ENCODE results near the gene NDUFS7. TPM values are rescaled to one million over a fixed set of nuclear protein-coding genes. Genes with fewer than 3 reads are reported as not detected.
A peak's percentile ranks its signal among the peaks of the same experiment; 100 is the strongest.

NDUFS7 gene
- polyA plus RNA-seq, 2 of the 4 experiments (the other 2 are of a cell fraction): 19.3 to 68.9 TPM

- DNase-seq (ENCODE audit: low read depth in 1 of 2, low spot score in 1 of 2) (no peak), FAIRE-seq (no peak)
- POLR2A ChIA-PET: no interaction called here
These were observed 57.3 kb downstream of the NDUFS7 start for GRCh38 chr19:1441022-1441426.

GRCh38 chr19:1441677-1442438 lies 58.2 kb downstream of the NDUFS7 start:
- Histone ChIP-seq H3K27ac (no peak overlapping the region), H3K9me3 (no peaks in the 10 kb centered on the region), H3K4me2 (no peak overlapping the region), H3K4me3 (no peak overlapping the region), H3K4me1 (peaks cover 47% of the 10 kb centered on the region)
- DNase-seq (ENCODE audit: low read depth in 1 of 2, low spot score in 1 of 2): no peak
- 87% methylated on average over 18 of the region's 25 CpGs for WGBS (ENCODE audit: missing lambda C conversion rate)
- POLR2A ChIA-PET: no interaction called here
- FAIRE-seq: no peak
- no peak for ATAC-seq
- TF ChIP-seq TFCP2L1 (CRISPR knock-in tag; IDR thresholded peaks at IDR 0.05) (no peak), PBX3 (IDR thresholded peaks at IDR 0.05) (no peak), MAFK (IDR thresholded peaks at IDR 0.05; ENCODE audit: partially characterized antibody) (no peak), NPAS2 (CRISPR knock-in tag; IDR thresholded peaks at IDR 0.05; ENCODE audit: borderline replicate concordance) (no peak), ZC3H11A (IDR thresholded peaks at IDR 0.05) (no peak), ZFP36 (IDR thresholded peaks at IDR 0.05; ENCODE audit: borderline replicate concordance, partially characterized antibody) (no peak), BHLHE40 (IDR thresholded peaks at IDR 0.05; ENCODE audit: low read depth, low read length) (no peak), ZNF302 (CRISPR knock-in tag; IDR thresholded peaks at IDR 0.05) (no peak), FOSB (CRISPR knock-in tag; IDR thresholded peaks at IDR 0.05) (no peak), BCL3 (IDR thresholded peaks at IDR 0.05) (no peak), USF2 (IDR thresholded peaks at IDR 0.05) (no peak), CHD2 (IDR thresholded peaks at IDR 0.05; ENCODE audit: low read length, partially characterized antibody) (no peak), HEYL (CRISPR knock-in tag; IDR thresholded peaks at IDR 0.05) (no peak), ELK1 (IDR thresholded peaks at IDR 0.05; ENCODE audit: low read depth, low read length) (no peak), HOXB13 (CRISPR knock-in tag; IDR thresholded peaks at IDR 0.05; ENCODE audit: low read depth) (no peak), JUN (IDR thresholded peaks at IDR 0.05) (no peak), HOXA7 (CRISPR knock-in tag; IDR thresholded peaks at IDR 0.05) (no peak), HOXB5 (CRISPR knock-in tag; IDR thresholded peaks at IDR 0.05) (no peak), HES2 (IDR thresholded peaks at IDR 0.05) (no peak), POLR2AphosphoS2 (conservative IDR thresholded peaks at IDR 0.05; ENCODE audit: low read length) (no peak)
- CTCF ChIA-PET: interaction anchor here (0.9 to 2.1 kb wide), 2 partner anchors 10 to 162 kb away, joined by 3 to 6 read pairs; no protein-coding TSS in a partner anchor

More at GRCh38 chr19:1441022-1441426, 57.3 kb downstream of the NDUFS7 start:
- CTCF ChIA-PET: interaction anchor here (0.7 kb wide), 1 partner anchor 13 kb away, joined by 3 read pairs; no protein-coding TSS in a partner anchor
- 93% methylated on average over 3 of the region's 9 CpGs for WGBS (ENCODE audit: missing lambda C conversion rate)
- Histone ChIP-seq H3K4me3 (no peak overlapping the region), H3K27ac (peak overlapping the region in 1 of 2 experiments; percentile 99; a peak in 3 of 6 replicates), H3K4me2 (peak overlapping the region; percentile 90), H3K4me1 (peaks cover 42% of the 10 kb centered on the region), H3K9me3 (no peaks in the 10 kb centered on the region)
- TF ChIP-seq ATOH8 (CRISPR knock-in tag; IDR thresholded peaks at IDR 0.05; ENCODE audit: low read depth) (no peak), HOXB13 (CRISPR knock-in tag; IDR thresholded peaks at IDR 0.05; ENCODE audit: low read depth) (no peak), CHD2 (IDR thresholded peaks at IDR 0.05; ENCODE audit: low read length, partially characterized antibody) (no peak), MYC (IDR thresholded peaks at IDR 0.05; ENCODE audit: borderline replicate concordance, low read length) (no peak), BHLHE40 (IDR thresholded peaks at IDR 0.05; ENCODE audit: low read depth, low read length) (no peak), TP53 (CRISPR knock-in tag; IDR thresholded peaks at IDR 0.05) (no peak), HOXA7 (CRISPR knock-in tag; IDR thresholded peaks at IDR 0.05) (no peak), GATA3 (IDR thresholded peaks at IDR 0.05; ENCODE audit: borderline replicate concordance) (no peak), CHD4 (IDR thresholded peaks at IDR 0.05; ENCODE audit: borderline replicate concordance) (no peak), ZC3H11A (IDR thresholded peaks at IDR 0.05) (no peak), HOXB5 (CRISPR knock-in tag; IDR thresholded peaks at IDR 0.05) (no peak), MAFK (IDR thresholded peaks at IDR 0.05; ENCODE audit: partially characterized antibody) (no peak), POLR2AphosphoS2 (conservative IDR thresholded peaks at IDR 0.05; ENCODE audit: low read length) (no peak), HEYL (CRISPR knock-in tag; IDR thresholded peaks at IDR 0.05) (no peak)
- ATAC-seq: no peak

All from A549 (cell line).